Erythroblast (primary cell): ENCODE results near the gene ZNF747.

Experiments
- GATA1 ChIP-seq: IDR thresholded peaks from 2 replicates; pipeline ENCODE4 v1.6.1; 2011; ENCODE audit warnings: low read depth, mild to moderate bottlenecking, control low read depth, low read length, moderate library complexity
- POLR2A ChIP-seq: IDR thresholded peaks from 2 replicates; pipeline ENCODE4 v1.6.1; 2011; ENCODE audit warnings: mild to moderate bottlenecking, low read length

DNA sequence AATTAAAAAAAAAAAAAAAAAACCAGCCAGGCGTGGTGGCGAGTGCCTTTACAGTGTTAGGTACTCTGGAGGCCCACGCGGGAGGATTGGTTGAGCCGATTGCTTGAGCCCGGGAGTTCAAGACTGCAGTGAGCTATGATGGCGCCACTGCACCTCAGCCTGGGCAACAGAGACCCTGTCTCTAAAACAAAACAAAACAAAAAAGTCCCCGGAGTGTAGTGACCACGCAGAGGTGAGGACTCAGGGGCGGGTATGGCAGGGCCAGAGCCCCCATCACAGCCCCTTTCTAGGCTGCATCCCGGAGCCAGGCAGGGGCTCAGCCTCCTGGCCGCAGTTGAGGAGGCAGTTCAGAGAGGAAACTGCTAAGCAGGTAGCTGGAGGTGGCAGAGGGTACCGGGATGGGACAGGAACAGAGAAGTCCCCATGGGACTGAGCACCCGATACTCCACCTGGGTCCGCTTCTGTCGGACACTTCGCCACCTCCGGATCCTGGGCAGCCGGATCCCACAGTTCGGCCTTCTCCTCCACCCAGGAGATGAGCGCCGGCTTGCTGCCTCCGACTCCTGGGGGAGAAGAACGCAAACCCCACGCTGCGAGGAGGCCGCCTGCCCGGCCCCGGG, 800 bp downstream of the ZNF747 start:
- TF ChIP-seq GATA1 = no peak
- TF ChIP-seq POLR2A = no peak
